Liver (tissue), 9 donors: Measurements from ENCODE around the gene SOCS3. TPM values are rescaled to one million over a fixed set of nuclear protein-coding genes. Genes with fewer than 3 reads are reported as not detected.

Experiments used
- DNase-seq: peaks from one replicate; pipeline ENCODE4 v3.0.0-alpha.2; 2017; ENCODE audit warnings: low spot score
- H3K27ac ChIP-seq, 2 donors: one replicate each; pipeline ENCODE4 v1.7.0; 2013; ENCODE audit warnings: inconsistent platforms in 2 of 2, low read length in 2 of 2, control low read depth in 1 of 2, low read depth in 1 of 2, mild to moderate bottlenecking in 1 of 2
- H3K27me3 ChIP-seq, 4 donors: one replicate each; pipeline versions ENCODE4 v1.6.1 to v1.7.0; 2013; ENCODE audit warnings: low read length in 3 of 4, inconsistent platforms in 1 of 4, mild to moderate bottlenecking in 1 of 4, moderate library complexity in 1 of 4; ENCODE audit not compliant: control insufficient read depth in 4 of 4, insufficient read depth in 4 of 4
- H3K36me3 ChIP-seq, 4 donors: one replicate each; pipeline versions ENCODE4 v1.6.1 to v1.7.0; 2013; ENCODE audit warnings: low read length in 3 of 4, mild to moderate bottlenecking in 3 of 4, low read depth in 1 of 4, moderate library complexity in 1 of 4; ENCODE audit not compliant: control insufficient read depth in 4 of 4, insufficient read depth in 3 of 4
- H3K4me1 ChIP-seq, 4 donors: one replicate each; pipeline versions ENCODE4 v1.6.1 to v1.7.0; 2013; ENCODE audit warnings: low read length in 3 of 4, mild to moderate bottlenecking in 3 of 4, moderate library complexity in 1 of 4; ENCODE audit not compliant: control insufficient read depth in 4 of 4, insufficient read depth in 4 of 4
- H3K4me3 ChIP-seq, 3 donors: one replicate each; pipeline versions ENCODE4 v1.6.1 to v1.7.0; 2013; ENCODE audit warnings: low read length in 3 of 3, control low read depth in 1 of 3, low read depth in 1 of 3, mild to moderate bottlenecking in 1 of 3
- H3K9ac ChIP-seq, 2 donors: one replicate each; pipeline ENCODE4 v1.7.0; 2013; ENCODE audit warnings: low read length in 2 of 2, mild to moderate bottlenecking in 2 of 2, moderate library complexity in 2 of 2, control low read depth in 1 of 2, low read depth in 1 of 2
- H3K9me3 ChIP-seq, 4 donors: one replicate each; pipeline versions ENCODE4 v1.6.1 to v1.7.0; 2013; ENCODE audit warnings: low read length in 3 of 4; ENCODE audit not compliant: control insufficient read depth in 4 of 4
- ATF3 ChIP-seq: IDR thresholded peaks from 2 replicates; pipeline ENCODE4 v1.6.1; 2016; ENCODE audit warnings: antibody characterized with exemption
- CTCF ChIP-seq: fragments of 150-350 bp; IDR thresholded peaks from 2 replicates; pipeline ENCODE4 v1.5.1; 2017; ENCODE audit warnings: improper control_type of control experiment, low read depth, low read length; ENCODE audit not compliant: missing input control
- EGR1 ChIP-seq, 2 donors: IDR thresholded peaks; 2 replicates each; pipeline ENCODE4 v1.6.1; 2016 to 2018; ENCODE audit warnings: antibody characterized with exemption in 2 of 2, low read depth in 2 of 2
- FOXA1 ChIP-seq: IDR thresholded peaks from 2 replicates; pipeline ENCODE4 v1.6.1; 2016; ENCODE audit warnings: antibody characterized with exemption
- FOXA2 ChIP-seq: IDR thresholded peaks from 2 replicates; pipeline ENCODE4 v1.6.1; 2016; ENCODE audit warnings: antibody characterized with exemption
- GABPA ChIP-seq, 2 donors: IDR thresholded peaks in 1 of 2; conservative IDR thresholded peaks in 1 of 2; 2 replicates each; pipeline ENCODE4 v1.6.1; 2016; ENCODE audit warnings: antibody characterized with exemption in 2 of 2, mild to moderate bottlenecking in 1 of 2, moderate library complexity in 1 of 2
- HNF4A ChIP-seq, 2 donors: conservative IDR thresholded peaks; 2 replicates each; pipeline ENCODE4 v1.6.1; 2016; ENCODE audit warnings: antibody characterized with exemption in 2 of 2, mild to moderate bottlenecking in 2 of 2
- HNF4G ChIP-seq: IDR thresholded peaks from 2 replicates; pipeline ENCODE4 v1.6.1; 2016; ENCODE audit warnings: antibody characterized with exemption
- JUND ChIP-seq, 2 donors: IDR thresholded peaks; 2 replicates each; pipeline ENCODE4 v1.6.1; 2016; ENCODE audit warnings: antibody characterized with exemption in 2 of 2
- NR2F2 ChIP-seq: IDR thresholded peaks from 2 replicates; pipeline ENCODE4 v1.6.1; 2016; ENCODE audit warnings: antibody characterized with exemption
- RAD21 ChIP-seq, 2 donors: IDR thresholded peaks; 2 replicates each; pipeline ENCODE4 v1.6.1; 2016; ENCODE audit warnings: antibody characterized with exemption in 2 of 2, mild to moderate bottlenecking in 2 of 2
- REST ChIP-seq: IDR thresholded peaks from 2 replicates; pipeline ENCODE4 v1.6.1; 2016; ENCODE audit warnings: antibody characterized with exemption, mild to moderate bottlenecking
- RXRA ChIP-seq, 2 donors: IDR thresholded peaks; 2 replicates each; pipeline ENCODE4 v1.6.1; 2017 to 2018; ENCODE audit warnings: antibody characterized with exemption in 2 of 2, mild to moderate bottlenecking in 1 of 2
- SP1 ChIP-seq: IDR thresholded peaks from 2 replicates; pipeline ENCODE4 v1.6.1; 2018; ENCODE audit warnings: antibody characterized with exemption, mild to moderate bottlenecking
- TAF1 ChIP-seq: conservative IDR thresholded peaks from 2 replicates; pipeline ENCODE4 v1.6.1; 2016; ENCODE audit warnings: antibody characterized with exemption, mild to moderate bottlenecking
- WGBS: extraction: QIAGEN DNeasy Blood & Tissue Kit; methylation state at CpG from one replicate; pipeline ENCODE4 v1.1.7; 2013; 5-methylcytosine and 5-hydroxymethylcytosine counted together
- polyA plus RNA-seq, 2 donors: library from polyadenylated mRNA; stranded (reverse) in 1 of 2; unstranded in 1 of 2; fragments of 200-250 nt in 1 of 2; fragments of >200 nt in 1 of 2; fragmentation: Nextera tagmentation in 1 of 2; extraction: Ambion mirVana in 1 of 2; gene quantifications; one replicate each; pipeline versions ENCODE4 v1.2.1 to v1.2.3, GENCODE V29; 2013 to 2015
- total RNA-seq, 2 donors: library from RNA; depleted of rRNA; stranded (reverse); fragments of >200 nt; gene quantifications; one replicate each; pipeline ENCODE4 v1.2.3, GENCODE V29; 2014
- TF ChIP-seq, protein P1 (sequence below): IDR thresholded peaks from 2 replicates; pipeline ENCODE4 v1.6.1; 2016; ENCODE audit warnings: antibody characterized with exemption
- TF ChIP-seq, protein P2 (sequence below): IDR thresholded peaks from 2 replicates; pipeline ENCODE4 v1.6.1; 2016; ENCODE audit warnings: antibody characterized with exemption
- donor health status: healthy.
- donor health status: healthy.
- donor health status: healthy.
- donor health status: healthy.
- donor health status: healthy.

SOCS3 gene
- total and polyA plus RNA-seq, 4 donors = 12.2 to 48.0 (median 18.3) TPM

DNA sequence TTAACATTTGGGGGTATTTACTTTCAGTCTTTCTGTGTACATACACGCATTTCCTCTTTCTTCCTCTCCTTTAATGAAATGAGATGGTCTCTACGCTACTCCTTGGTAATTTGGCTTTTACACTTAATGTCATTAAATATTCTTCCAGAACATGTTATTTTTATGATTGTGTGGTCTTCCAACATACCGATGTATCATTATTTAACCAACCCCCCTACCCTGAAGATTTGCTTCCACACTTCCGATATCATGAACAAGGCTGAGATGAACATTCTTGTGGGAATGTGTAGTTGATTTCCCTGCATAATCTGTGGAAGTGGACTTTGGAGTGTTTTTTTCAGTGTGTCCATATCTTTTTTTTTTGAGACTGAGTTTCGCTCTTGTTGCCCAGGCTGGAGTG lies 16.3 kb upstream of the SOCS3 start:
- Histone ChIP-seq H3K27me3 (no peaks in the 10 kb centered on the region), H3K9ac (no peak overlapping the region), H3K36me3 (peaks cover 0 to 2% (median under 1%) of the 10 kb centered on the region in 4 donors), H3K27ac (peak overlapping the region in 1 of 2 donors; percentile 56), H3K4me1 (peaks cover 6 to 17% (median 11%) of the 10 kb centered on the region in 4 donors), H3K9me3 (no peaks in the 10 kb centered on the region), H3K4me3 (no peak overlapping the region)
- no peak for DNase-seq
- WGBS = 90% methylated on average over 5 of the region's 5 CpGs
- TF ChIP-seq TAF1 (no peak), CTCF (no peak), REST (no peak)

DNA sequence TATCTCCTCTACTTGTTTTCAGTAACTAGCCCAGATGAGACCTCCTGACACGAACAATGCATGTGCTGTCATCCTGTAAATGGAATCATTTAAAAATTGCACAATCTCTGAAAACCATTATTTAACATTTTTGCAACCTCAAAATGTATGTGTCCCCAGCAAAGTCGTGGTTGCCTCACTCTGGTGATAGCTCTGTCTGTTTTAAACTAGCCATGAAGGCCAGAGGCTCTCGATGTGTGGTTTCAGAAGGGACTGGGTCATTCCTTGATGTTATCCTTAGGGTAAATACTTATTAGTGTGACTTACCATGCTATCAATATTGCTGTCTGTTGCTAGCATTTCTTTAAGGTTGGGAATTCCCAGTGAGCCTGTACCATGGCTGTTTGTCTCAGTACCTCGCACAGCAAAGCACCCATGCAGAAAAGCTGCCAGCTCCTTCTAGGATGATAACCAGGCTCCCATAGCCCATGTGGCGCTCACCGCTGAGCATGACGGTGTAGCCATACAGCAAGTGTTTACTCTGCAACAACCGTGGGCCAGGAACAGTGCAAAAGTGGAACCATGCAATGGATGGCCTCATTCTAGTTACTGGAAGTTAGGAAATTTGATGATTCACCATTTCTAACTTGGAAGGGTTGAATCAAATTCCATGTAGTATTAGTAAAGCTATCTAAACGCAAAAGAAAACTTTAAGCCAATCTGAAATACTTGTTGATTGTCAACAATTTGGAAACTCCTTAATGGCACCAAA lies 15.7 kb upstream of the SOCS3 start:
- WGBS = 45% methylated on average over 9 of the region's 9 CpGs
- no peak for DNase-seq
- peaks cover 6 to 17% (median 11%) of the 10 kb centered on the region in 4 donors for H3K4me1 ChIP-seq
- TF ChIP-seq JUND (IDR thresholded peaks at IDR 0.05) (peak; percentile 69 to 92), ATF3 (peak; percentile 58), TAF1 (no peak), RAD21 (IDR thresholded peaks at IDR 0.05) (peak in 1 of 2 donors; percentile 5), HNF4G (no peak), CTCF (no peak), SP1 (peak; percentile 49), FOXA2 (peak; percentile 61), HNF4A (conservative IDR thresholded peaks at IDR 0.05) (peak in 1 of 2 donors; percentile 59), GABPA (IDR thresholded peaks at IDR 0.05 in 1 of 2, conservative IDR thresholded peaks at IDR 0.05 in 1 of 2) (peak in 1 of 2 donors; percentile 47), FOXA1 (peak; percentile 10), NR2F2 (no peak), EGR1 (IDR thresholded peaks at IDR 0.05; ENCODE audit: low read depth in 2 of 2) (no peak), RXRA (IDR thresholded peaks at IDR 0.05) (peak in 1 of 2 donors; percentile 69), REST (no peak)
- TF ChIP-seq, protein P1, sequence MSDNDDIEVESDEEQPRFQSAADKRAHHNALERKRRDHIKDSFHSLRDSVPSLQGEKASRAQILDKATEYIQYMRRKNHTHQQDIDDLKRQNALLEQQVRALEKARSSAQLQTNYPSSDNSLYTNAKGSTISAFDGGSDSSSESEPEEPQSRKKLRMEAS = peak; percentile 64
- TF ChIP-seq, protein P2, sequence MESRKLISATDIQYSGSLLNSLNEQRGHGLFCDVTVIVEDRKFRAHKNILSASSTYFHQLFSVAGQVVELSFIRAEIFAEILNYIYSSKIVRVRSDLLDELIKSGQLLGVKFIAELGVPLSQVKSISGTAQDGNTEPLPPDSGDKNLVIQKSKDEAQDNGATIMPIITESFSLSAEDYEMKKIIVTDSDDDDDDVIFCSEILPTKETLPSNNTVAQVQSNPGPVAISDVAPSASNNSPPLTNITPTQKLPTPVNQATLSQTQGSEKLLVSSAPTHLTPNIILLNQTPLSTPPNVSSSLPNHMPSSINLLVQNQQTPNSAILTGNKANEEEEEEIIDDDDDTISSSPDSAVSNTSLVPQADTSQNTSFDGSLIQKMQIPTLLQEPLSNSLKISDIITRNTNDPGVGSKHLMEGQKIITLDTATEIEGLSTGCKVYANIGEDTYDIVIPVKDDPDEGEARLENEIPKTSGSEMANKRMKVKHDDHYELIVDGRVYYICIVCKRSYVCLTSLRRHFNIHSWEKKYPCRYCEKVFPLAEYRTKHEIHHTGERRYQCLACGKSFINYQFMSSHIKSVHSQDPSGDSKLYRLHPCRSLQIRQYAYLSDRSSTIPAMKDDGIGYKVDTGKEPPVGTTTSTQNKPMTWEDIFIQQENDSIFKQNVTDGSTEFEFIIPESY = no peak

More for the DNA sequence above, 15.7 kb upstream of the SOCS3 start:
- Histone ChIP-seq H3K27ac (peak overlapping the region; percentile 56 to 71), H3K9me3 (no peaks in the 10 kb centered on the region), H3K9ac (no peak overlapping the region), H3K27me3 (no peaks in the 10 kb centered on the region), H3K36me3 (no peaks in the 10 kb centered on the region), H3K4me3 (no peak overlapping the region)
